HG03457 (cell line): Measurements from ENCODE around the gene PSTPIP2.
"Not testable (repeated sequence)": the region's sequence is repeated elsewhere in the genome, so short reads cannot be mapped to it uniquely, and the experiment has no call there.

ENCODE experiments used
- ATAC-seq: cut with Tn5 transposase; IDR thresholded peaks from one replicate; pipeline ENCODE4 v1.9.1; 2021; ENCODE audit warnings: moderate number of reproducible peaks; ENCODE audit not compliant: unreplicated experiment

The PSTPIP2 gene

DNA sequence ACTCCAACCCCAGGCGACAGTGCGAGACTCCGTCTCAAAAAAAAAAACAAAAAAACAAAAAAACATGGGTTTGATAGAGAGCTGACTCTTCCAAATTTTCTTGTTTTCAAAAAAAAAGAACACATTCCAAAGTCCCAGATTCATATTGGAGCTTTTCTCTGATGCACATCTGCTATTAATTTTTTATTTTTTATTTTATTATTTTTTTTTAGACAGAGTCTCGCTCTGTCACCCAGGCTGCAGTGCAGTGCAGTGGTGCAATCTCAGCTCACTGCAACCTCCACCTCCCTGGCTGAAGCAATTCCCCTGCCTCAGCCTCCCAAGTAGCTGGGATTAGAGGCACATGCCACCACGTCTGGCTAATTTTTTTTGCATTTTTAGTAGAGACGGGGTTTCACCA, 79.5 kb downstream of the PSTPIP2 start:
- ATAC-seq, result not testable (repeated sequence)

- ATAC-seq, result no peak
Observed at GRCh38 chr18:45991788-45992187, 80.3 kb downstream of the PSTPIP2 start.

GRCh38 chr18:45984546-45985235, 87.4 kb downstream of the PSTPIP2 start:
- ATAC-seq, result no peak

- ATAC-seq, result no peak
Observed at GRCh38 chr18:45981821-45982220, 90.2 kb downstream of the PSTPIP2 start.

DNA sequence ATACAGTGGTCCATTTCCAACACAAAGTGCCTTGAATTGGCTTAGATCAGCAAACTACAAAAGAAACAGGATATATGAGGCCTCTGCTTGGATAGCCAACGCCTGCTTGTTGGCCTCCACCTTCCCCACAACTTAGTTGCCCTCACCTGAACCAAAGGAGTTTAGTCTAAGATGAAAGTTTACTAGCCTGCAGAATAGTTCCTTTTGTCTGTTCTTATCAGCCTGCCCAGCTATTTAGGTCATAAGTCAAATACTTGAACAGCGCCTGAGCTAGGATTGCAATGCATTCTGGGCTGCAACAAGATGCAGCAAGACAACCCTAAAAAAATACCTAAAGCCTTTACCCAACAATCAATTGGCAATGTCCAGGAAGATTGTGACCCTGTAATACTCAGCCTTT, 91.8 kb downstream of the PSTPIP2 start:
- ATAC-seq, result no peak

DNA sequence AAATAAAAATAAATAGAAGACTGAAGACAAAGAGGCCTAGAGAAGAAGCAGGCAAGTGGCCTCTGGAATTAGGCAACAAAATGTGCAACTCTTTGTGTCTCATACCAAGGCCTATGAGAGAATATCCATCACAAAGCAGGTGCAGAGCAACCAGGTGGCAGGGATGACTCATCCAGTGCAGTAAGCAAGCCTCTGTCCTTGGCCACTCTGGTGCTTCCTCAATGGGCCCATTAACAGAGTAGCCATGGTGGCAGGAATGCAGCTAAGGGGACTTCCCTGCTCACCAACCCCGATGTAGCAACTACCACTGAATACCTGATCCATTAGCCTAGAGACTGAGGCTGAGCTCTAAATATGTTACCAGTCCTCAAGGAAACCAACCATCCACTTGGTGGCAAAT, 94.0 kb downstream of the PSTPIP2 start:
- ATAC-seq, result no peak

GRCh38 chr18:45976974-45977373, 95.1 kb downstream of the PSTPIP2 start:
- ATAC-seq, result no peak

DNA sequence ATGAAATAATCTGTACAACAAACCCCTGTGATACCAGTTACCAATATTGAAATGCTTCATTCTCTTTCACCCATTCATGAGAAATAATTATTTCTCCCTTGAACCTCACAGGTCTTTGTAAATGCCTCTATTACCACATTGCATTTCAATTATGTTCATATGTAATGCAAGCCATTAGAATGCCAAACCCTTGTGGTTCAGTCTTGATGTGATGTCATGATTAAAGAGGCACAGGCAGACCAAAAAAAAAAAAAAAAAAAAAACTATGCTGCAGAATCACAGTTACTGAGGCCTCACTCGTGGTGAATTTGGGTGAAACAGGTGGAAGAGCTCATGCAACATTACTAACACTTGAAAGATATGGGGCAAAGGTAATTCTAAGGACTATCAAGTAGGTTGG, 95.5 kb downstream of the PSTPIP2 start:
- ATAC-seq, result no peak

GRCh38 chr18:45974088-45974536, 97.9 kb downstream of the PSTPIP2 start:
- no peak for ATAC-seq

- ATAC-seq, result peak; percentile 84
Observed at GRCh38 chr18:45967007-45967706, 104.9 kb downstream of the PSTPIP2 start, which contains the start of gene EPG5. TSS of gene EPG5 (minus strand) at chr18:45967329. CDS start at chr18:45967239, 90 bp downstream.

DNA sequence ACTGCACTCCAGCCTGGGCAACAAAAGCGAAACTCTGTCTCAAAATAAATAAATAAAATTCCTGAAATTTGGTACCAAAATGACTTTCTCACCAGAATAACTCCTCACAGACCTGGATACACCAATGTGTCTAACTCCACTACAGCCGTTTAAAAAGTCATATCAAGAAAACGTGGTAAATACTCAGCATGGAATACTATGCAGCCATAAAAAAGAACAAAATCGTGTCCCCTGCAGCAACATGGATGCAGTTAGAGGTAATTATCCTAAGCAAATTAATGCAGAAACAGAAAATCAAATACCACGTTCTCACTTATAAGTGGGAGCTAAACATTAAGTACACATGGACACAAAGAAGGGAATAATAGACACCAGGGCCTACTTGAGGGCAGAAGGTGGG, 107.1 kb downstream of the PSTPIP2 start:
- not testable (repeated sequence) for ATAC-seq

- ATAC-seq, result no peak
Observed at GRCh38 chr18:45962866-45963265, 109.2 kb downstream of the PSTPIP2 start.

- no peak for ATAC-seq
Observed at GRCh38 chr18:45962461-45962860, 109.6 kb downstream of the PSTPIP2 start.

- not testable (repeated sequence) for ATAC-seq
Observed at GRCh38 chr18:45959484-45959883, 112.6 kb downstream of the PSTPIP2 start.

- no peak for ATAC-seq
Observed at GRCh38 chr18:45958730-45959129, 113.3 kb downstream of the PSTPIP2 start.

DNA sequence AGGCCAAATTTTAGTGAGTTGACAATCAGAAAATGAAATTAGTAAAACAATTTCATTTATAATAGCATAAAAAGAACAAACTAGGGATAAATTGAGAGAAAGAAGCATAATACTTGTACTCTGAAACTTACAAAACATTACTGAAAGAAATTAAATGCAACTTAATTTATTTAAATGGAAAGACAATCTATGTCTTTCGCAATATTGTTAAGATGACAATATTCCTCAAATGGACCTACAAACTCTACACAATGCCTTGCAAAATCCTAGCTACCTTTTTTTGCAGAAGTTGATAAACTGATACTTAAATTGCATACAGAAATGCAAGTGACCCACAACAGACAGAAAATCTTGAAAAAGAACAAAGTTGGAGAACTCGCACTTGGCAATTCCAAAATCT, 114.0 kb downstream of the PSTPIP2 start:
- no peak for ATAC-seq

DNA sequence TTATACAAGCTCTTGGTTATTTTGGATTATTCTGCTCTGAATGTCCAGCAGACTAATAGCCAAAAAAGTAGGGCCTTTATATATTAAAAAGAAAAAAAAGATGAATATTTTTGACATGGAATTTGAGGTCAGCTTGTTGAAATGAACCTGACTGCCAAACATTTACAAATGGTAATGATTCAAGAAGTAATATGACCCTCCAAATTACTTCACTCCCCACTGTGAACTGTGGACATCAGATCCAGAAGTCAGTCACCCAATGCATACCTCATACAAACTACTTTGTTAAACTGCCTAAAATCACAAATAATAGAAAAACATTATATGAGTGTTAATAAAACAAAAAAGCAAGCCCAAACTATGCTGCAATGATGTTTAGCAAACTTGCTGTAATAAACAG, 115.0 kb downstream of the PSTPIP2 start:
- no peak for ATAC-seq

- ATAC-seq, result no peak
Observed at GRCh38 chr18:45954070-45954934, 117.8 kb downstream of the PSTPIP2 start.

DNA sequence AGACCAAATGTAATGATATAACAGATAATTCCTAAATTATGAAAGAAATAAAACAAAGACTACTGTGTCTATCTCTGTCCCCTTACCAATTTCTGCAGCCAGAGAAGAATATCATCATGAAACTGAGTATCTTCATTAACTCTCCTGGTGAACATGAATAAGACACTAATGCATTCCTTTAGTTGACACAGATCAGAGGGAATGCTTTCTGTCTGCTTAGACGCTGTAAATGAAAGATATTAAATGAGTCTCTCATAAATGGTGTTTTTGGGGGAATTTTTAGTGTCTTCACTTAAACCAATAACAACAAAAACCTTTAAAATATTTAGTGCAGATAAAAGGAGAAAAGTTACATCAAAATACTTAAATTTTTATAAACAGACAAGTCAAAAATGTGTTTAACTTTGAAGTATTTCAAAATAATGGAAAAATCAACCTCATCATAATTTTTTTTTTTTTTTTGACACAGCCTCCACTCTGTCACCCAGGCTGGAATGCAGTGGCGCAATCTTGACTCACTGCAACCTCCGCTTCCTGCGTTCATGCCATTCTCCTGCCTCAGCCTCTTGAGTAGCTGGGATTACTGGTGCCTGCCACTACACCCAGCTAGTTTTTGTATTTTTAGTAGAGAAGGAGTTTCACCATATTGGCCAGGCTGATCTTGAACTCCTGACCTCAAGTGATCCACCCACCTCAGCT, 120.9 kb downstream of the PSTPIP2 start:
- no peak for ATAC-seq

GRCh38 chr18:45945669-45946068, 126.4 kb downstream of the PSTPIP2 start:
- no peak for ATAC-seq

DNA sequence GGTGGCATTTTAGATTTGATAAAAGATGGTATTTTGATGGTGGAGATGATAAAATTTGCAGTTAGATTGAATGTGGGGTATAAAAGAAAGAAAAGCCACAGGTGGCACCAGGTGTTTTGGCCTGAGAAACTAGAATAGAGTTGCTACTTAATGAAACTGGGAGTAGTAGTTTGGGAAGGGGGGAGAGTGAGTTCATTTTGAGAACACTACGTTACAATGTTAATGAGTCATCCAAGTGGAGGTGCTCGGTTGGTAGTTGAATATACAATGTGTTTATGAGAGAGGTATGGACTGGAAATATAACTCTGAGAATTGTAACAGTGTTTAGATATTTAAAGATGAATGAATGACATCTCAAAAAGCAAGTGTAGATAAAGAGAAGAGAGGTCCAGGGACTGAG, 131.3 kb downstream of the PSTPIP2 start:
- ATAC-seq, result no peak
